ENCODE results near the gene PMPCA.

The PMPCA gene

GRCh38 chr9:136437430-136437829 lies 27.0 kb downstream of the PMPCA start:
- Mint-ChIP-seq H3K4me3 (peak overlapping the region; percentile 87), H3K27me3 (ENCODE audit: low read depth) (no peaks in the 10 kb centered on the region), H3K9me3 (no peaks in the 10 kb centered on the region), H3K36me3 (ENCODE audit: low read depth) (peaks cover 23% of the 10 kb centered on the region), H3K4me1 (ENCODE audit: low read depth) (peaks cover 15% of the 10 kb centered on the region), H3K27ac (peak overlapping the region; percentile 61)
- no peak for DNase-seq (ENCODE audit: low spot score)

GRCh38 chr9:136437839-136438547 lies 27.5 kb downstream of the PMPCA start:
- peaks cover 28% of the 10 kb centered on the region for H3K36me3 Mint-ChIP-seq (ENCODE audit: low read depth)
- peaks cover 15% of the 10 kb centered on the region for H3K4me1 Mint-ChIP-seq (ENCODE audit: low read depth)
- H3K27me3 Mint-ChIP-seq (ENCODE audit: low read depth): no peaks in the 10 kb centered on the region
- peak overlapping the region; percentile 87 for H3K4me3 Mint-ChIP-seq
- no peak for DNase-seq (ENCODE audit: low spot score)
- H3K27ac Mint-ChIP-seq: peak overlapping the region; percentile 65
- H3K9me3 Mint-ChIP-seq: no peaks in the 10 kb centered on the region

GRCh38 chr9:136438548-136439480 lies 28.4 kb downstream of the PMPCA start:
- peak; percentile 52 for DNase-seq (ENCODE audit: low spot score)
- no peaks in the 10 kb centered on the region for H3K9me3 Mint-ChIP-seq
- peaks cover 15% of the 10 kb centered on the region for H3K4me1 Mint-ChIP-seq (ENCODE audit: low read depth)
- H3K27me3 Mint-ChIP-seq (ENCODE audit: low read depth): no peaks in the 10 kb centered on the region
- peak overlapping the region; percentile 65 for H3K27ac Mint-ChIP-seq
- peak overlapping the region; percentile 87 for H3K4me3 Mint-ChIP-seq
- H3K36me3 Mint-ChIP-seq (ENCODE audit: low read depth): peaks cover 32% of the 10 kb centered on the region

- H3K4me3 Mint-ChIP-seq: peak within 1 kb of the TSS; percentile 87
- H3K27ac Mint-ChIP-seq: no peak within 1 kb of the TSS
- H3K4me1 Mint-ChIP-seq (ENCODE audit: low read depth): peaks cover 15% of the 10 kb centered on the region
These were observed 29.3 kb downstream of the PMPCA start, which contains the start of gene INPP5E for GRCh38 chr9:136439481-136440408. INPP5E (minus strand) TSS chr9:136439845; CDS start chr9:136439419, 426 bp downstream.

GRCh38 chr9:136441191-136441680 lies 30.8 kb downstream of the PMPCA start:
- H3K4me3 Mint-ChIP-seq: no peak overlapping the region
- H3K9me3 Mint-ChIP-seq: no peaks in the 10 kb centered on the region
- no peak overlapping the region for H3K27ac Mint-ChIP-seq
- DNase-seq (ENCODE audit: low spot score): no peak
- peaks cover 40% of the 10 kb centered on the region for H3K36me3 Mint-ChIP-seq (ENCODE audit: low read depth)
- H3K4me1 Mint-ChIP-seq (ENCODE audit: low read depth): peaks cover 15% of the 10 kb centered on the region
- H3K27me3 Mint-ChIP-seq (ENCODE audit: low read depth): no peaks in the 10 kb centered on the region

More at GRCh38 chr9:136439481-136440408, 29.3 kb downstream of the PMPCA start, which contains the start of gene INPP5E:
- Mint-ChIP-seq H3K27me3 (ENCODE audit: low read depth) (no peaks in the 10 kb centered on the region), H3K36me3 (ENCODE audit: low read depth) (peaks cover 35% of the 10 kb centered on the region), H3K9me3 (no peaks in the 10 kb centered on the region)
- peak; percentile 86 for DNase-seq (ENCODE audit: low spot score)

GRCh38 chr9:136441681-136442245 lies 31.3 kb downstream of the PMPCA start:
- no peak for DNase-seq (ENCODE audit: low spot score)
- no peak overlapping the region for H3K4me3 Mint-ChIP-seq
- peaks cover 11% of the 10 kb centered on the region for H3K4me1 Mint-ChIP-seq (ENCODE audit: low read depth)
- peaks cover 43% of the 10 kb centered on the region for H3K36me3 Mint-ChIP-seq (ENCODE audit: low read depth)
- H3K27me3 Mint-ChIP-seq (ENCODE audit: low read depth): no peaks in the 10 kb centered on the region
- no peaks in the 10 kb centered on the region for H3K9me3 Mint-ChIP-seq
- H3K27ac Mint-ChIP-seq: no peak overlapping the region

GRCh38 chr9:136442265-136442664 lies 31.8 kb downstream of the PMPCA start:
- DNase-seq (ENCODE audit: low spot score): no peak
- Mint-ChIP-seq H3K27ac (no peak overlapping the region), H3K36me3 (ENCODE audit: low read depth) (peaks cover 47% of the 10 kb centered on the region), H3K4me3 (no peak overlapping the region), H3K4me1 (ENCODE audit: low read depth) (peaks cover 6% of the 10 kb centered on the region), H3K27me3 (ENCODE audit: low read depth) (no peaks in the 10 kb centered on the region), H3K9me3 (no peaks in the 10 kb centered on the region)

- H3K36me3 Mint-ChIP-seq (ENCODE audit: low read depth): peaks cover 53% of the 10 kb centered on the region
- no peak overlapping the region for H3K27ac Mint-ChIP-seq
These were observed 32.6 kb downstream of the PMPCA start for GRCh38 chr9:136443087-136443486.

GRCh38 chr9:136443687-136444086 lies 33.2 kb downstream of the PMPCA start:
- no peak for DNase-seq (ENCODE audit: low spot score)
- Mint-ChIP-seq H3K27me3 (ENCODE audit: low read depth) (no peaks in the 10 kb centered on the region), H3K9me3 (no peaks in the 10 kb centered on the region), H3K4me1 (ENCODE audit: low read depth) (no peaks in the 10 kb centered on the region), H3K4me3 (no peak overlapping the region), H3K27ac (peak overlapping the region; percentile 8), H3K36me3 (ENCODE audit: low read depth) (peaks cover 51% of the 10 kb centered on the region)

More at GRCh38 chr9:136443087-136443486, 32.6 kb downstream of the PMPCA start:
- Mint-ChIP-seq H3K4me3 (no peak overlapping the region), H3K27me3 (ENCODE audit: low read depth) (no peaks in the 10 kb centered on the region), H3K4me1 (ENCODE audit: low read depth) (peaks cover 2% of the 10 kb centered on the region), H3K9me3 (no peaks in the 10 kb centered on the region)
- no peak for DNase-seq (ENCODE audit: low spot score)

GRCh38 chr9:136444102-136444501 lies 33.6 kb downstream of the PMPCA start:
- no peaks in the 10 kb centered on the region for H3K4me1 Mint-ChIP-seq (ENCODE audit: low read depth)
- H3K9me3 Mint-ChIP-seq: no peaks in the 10 kb centered on the region
- no peak overlapping the region for H3K4me3 Mint-ChIP-seq
- H3K27me3 Mint-ChIP-seq (ENCODE audit: low read depth): no peaks in the 10 kb centered on the region
- H3K36me3 Mint-ChIP-seq (ENCODE audit: low read depth): peaks cover 51% of the 10 kb centered on the region
- DNase-seq (ENCODE audit: low spot score): no peak
- H3K27ac Mint-ChIP-seq: peak overlapping the region; percentile 8

- Mint-ChIP-seq H3K4me3 (no peak overlapping the region), H3K4me1 (ENCODE audit: low read depth) (no peaks in the 10 kb centered on the region), H3K9me3 (no peaks in the 10 kb centered on the region), H3K27ac (no peak overlapping the region), H3K27me3 (ENCODE audit: low read depth) (no peaks in the 10 kb centered on the region), H3K36me3 (ENCODE audit: low read depth) (peaks cover 50% of the 10 kb centered on the region)
- DNase-seq (ENCODE audit: low spot score): no peak
These were observed 35.3 kb downstream of the PMPCA start for GRCh38 chr9:136445799-136446198.

- peaks cover 54% of the 10 kb centered on the region for H3K36me3 Mint-ChIP-seq (ENCODE audit: low read depth)
- H3K4me3 Mint-ChIP-seq: no peak overlapping the region
- H3K27ac Mint-ChIP-seq: no peak overlapping the region
- DNase-seq (ENCODE audit: low spot score): no peak
- no peaks in the 10 kb centered on the region for H3K4me1 Mint-ChIP-seq (ENCODE audit: low read depth)
- no peaks in the 10 kb centered on the region for H3K9me3 Mint-ChIP-seq
- no peaks in the 10 kb centered on the region for H3K27me3 Mint-ChIP-seq (ENCODE audit: low read depth)
These were observed 36.8 kb downstream of the PMPCA start for GRCh38 chr9:136447173-136447778.

Measured in T-helper 2 cell treated with Interferon-gamma antibody and Interleukin-4, amounts not matched to agents 5 μg/mL and 100 μg/mL, for 36 hours (primary cell).